HG03521 (cell line): ENCODE results near the gene ZNF674.
"Not testable (repeated sequence)": the region's sequence is repeated elsewhere in the genome, so short reads cannot be mapped to it uniquely, and the experiment has no call there.

Experiments used
- ATAC-seq: cut with Tn5 transposase; IDR thresholded peaks from one replicate; pipeline ENCODE4 v1.9.1; 2021; ENCODE audit warnings: mild to moderate bottlenecking, moderate library complexity; ENCODE audit not compliant: unreplicated experiment

ZNF674 gene

GRCh38 chrX:46478634-46479033, 66.6 kb downstream of the ZNF674 start:
- ATAC-seq: not testable (repeated sequence)

- no peak for ATAC-seq
Observed at GRCh38 chrX:46477435-46477834, 67.8 kb downstream of the ZNF674 start.

- ATAC-seq: no peak
Observed at GRCh38 chrX:46465203-46465602, 80.0 kb downstream of the ZNF674 start.

GRCh38 chrX:46463682-46464081, 81.5 kb downstream of the ZNF674 start:
- no peak for ATAC-seq

GRCh38 chrX:46461660-46462191, 83.5 kb downstream of the ZNF674 start:
- ATAC-seq: peak; percentile 96

GRCh38 chrX:46460801-46461659, 84.2 kb downstream of the ZNF674 start:
- not testable (repeated sequence) for ATAC-seq

GRCh38 chrX:46459603-46460002, 85.6 kb downstream of the ZNF674 start:
- ATAC-seq: no peak

GRCh38 chrX:46456125-46456922, 88.9 kb downstream of the ZNF674 start:
- no peak for ATAC-seq
